Activated naive CD8-positive, alpha-beta T cell treated with anti-CD3 and anti-CD28 coated beads, Interleukin-2, amount 50 U/mL, for 16 hours (primary cell): Measurements from ENCODE around the gene SV2B.

Source experiments
- DNase-seq: peaks from one replicate; pipeline ENCODE4 v3.0.0-alpha.2; 2020; ENCODE audit warnings: low read depth, low spot score

Gene SV2B

DNA sequence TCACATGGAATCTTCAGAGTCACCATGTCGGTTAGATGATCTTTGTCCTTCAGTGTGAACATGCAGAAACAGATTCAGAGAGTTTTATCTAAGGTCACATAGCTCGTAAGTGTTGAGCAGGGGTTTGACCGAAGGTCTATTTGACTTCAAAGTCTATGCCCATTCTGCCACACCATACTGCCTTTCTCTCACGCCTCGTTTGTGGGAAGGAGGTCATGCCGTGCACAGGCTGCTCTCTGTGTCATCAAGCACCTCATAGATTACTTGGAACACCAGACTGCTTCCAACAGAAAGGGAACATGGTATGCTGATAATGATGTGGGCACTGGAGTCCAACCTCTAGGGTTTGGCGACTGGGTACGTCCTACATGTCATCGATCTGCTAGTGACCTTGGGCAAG is 128.8 kb downstream of the SV2B start:
- DNase-seq, result no peak

DNA sequence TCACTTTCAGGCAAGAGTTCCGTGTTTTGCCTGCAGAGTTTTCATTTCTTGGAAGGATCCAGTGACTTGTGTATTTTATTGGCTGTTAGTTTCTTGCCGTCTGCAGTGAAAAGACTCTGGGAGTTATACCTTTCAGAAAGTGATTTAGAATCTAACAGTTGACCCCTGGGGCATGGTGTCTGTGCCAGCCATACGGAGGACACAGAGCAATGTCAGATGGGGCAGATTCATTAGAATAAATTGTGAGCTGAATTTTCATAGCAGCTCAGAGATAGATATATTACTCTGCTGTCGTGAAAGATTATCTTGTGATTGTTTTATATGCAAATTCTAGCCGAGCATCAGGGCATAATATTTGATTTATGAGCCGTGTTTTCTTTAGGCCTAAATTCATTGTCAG is 131.6 kb downstream of the SV2B start:
- no peak for DNase-seq

DNA sequence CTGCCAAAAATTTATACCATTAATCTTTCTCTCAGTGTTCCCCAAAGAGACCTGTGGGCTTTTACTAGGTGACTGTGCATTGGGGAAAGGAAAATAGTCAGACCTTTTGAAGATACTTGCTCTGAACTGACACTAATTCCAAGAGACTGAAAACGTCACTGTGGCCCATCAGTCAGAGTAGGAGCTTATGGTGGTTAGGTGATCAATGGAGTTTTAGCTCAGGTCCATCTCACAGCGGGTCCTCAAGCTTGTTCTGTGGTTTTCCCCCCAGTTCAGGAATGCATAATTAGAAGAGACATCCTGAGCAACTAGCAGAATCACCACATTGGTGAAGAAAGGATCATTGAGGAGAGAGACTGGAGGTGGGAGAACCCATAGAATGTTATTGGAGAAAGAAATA is 134.7 kb downstream of the SV2B start:
- DNase-seq, result no peak

DNA sequence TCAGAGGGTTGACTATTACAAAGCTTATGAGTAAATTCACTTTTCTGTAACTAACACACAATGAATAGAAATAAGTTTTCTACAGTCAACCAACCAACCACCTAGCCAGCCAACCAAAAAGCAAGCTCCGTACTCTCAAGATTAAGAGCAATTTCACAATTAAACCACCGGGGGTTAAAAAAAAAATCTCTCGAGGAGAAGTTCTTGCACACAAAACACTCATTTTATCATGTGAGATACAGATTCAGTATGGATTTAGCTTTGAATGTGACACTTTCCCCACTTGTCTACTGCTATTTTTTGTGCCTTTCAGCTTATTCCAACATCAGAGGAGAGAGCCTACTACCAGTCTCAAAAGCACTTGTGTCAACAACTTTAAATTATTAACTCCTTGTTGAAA is 135.3 kb downstream of the SV2B start:
- no peak for DNase-seq

DNA sequence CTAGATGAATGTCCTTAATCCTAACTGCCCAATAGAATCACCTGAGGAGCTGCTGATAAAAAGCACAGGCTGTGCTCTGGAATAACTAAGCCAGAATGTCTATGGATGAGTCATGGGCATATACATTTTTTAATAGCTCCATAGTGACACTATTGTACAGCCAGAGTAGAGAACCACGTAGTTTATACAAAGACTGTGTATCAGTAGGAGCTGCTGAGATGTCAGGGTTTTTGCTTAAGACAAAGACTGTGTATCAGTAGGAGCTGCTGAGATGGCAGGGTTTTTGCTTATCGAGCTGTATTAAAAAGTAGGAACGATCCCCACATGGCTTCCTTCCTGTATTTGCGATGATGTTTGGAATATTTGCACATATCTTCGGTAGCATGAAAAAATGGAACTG is 137.4 kb downstream of the SV2B start:
- no peak for DNase-seq

DNA sequence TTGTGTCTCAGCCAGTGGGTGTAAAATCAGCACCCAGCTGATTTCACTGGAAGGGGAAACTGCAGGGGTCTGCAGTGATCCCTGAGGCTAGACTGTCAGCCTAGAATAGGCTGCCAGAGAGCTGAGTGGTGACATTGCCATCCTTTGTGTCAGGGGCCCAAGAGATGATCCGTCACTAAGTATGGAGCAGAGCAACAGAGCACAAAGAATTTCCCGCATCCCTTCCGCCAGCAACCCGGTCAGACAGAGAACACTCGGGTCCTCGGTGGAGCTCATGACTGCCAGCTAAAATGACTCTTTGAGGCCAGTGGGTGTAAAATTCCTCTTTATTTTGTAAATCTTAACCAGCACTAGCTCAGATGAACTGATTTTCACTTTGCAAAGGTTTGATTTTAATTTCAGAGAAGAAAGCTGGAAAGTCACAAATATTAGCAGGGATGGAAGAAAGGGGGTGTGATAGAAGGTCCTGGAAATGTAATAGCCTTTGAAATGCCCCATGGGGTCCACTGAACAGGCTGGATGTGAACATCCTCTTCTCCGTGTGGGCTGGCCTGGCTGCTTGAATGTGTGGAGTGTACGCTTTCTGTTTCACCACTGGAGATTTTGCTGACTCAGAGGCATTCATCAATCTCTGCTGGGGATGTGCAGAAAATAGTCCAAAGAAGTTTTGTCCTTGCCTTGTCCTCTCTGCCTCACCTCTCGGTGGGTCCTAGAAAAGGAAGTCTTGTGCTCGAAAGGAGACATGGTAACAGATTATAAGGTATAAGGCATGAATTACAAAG is 138.8 kb downstream of the SV2B start:
- DNase-seq, result no peak

DNA sequence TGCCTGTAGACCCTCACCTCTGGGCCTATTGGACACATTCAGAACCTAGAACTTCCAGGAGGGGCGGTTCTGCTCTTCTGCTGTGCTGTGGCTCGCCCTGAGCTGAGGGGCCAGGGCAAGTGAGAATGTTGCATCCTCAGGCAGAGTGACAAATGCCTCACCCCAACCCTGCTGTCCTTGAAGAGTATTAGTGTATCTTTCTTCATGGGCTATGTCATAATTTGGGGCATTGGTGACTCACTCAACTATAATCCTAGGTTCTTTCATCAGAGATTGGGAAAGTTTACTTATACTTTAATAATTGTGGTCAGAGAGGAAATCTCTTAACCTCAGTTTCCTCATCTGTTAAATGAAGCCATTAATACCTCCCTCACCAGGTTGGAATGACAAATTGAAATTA is 143.8 kb downstream of the SV2B start:
- no peak for DNase-seq

DNA sequence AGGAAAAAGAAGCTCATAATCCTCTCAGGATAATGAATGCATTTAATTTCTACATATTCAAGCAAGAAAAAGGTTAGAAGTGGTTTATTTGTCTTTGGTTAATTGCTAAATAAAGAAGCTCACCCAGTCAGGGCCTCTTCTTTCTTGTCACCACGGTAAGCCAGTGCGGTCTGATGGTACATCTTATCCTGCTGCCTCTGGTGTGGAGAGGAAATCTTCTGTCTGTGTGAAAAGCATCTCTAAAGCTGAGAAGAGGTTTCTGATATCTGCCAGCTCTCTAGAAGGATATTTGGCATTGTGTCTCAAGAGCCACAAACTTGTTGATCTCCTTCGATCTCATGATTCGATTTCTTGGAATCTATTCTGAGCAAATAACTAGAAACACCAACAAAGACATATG is 144.9 kb downstream of the SV2B start:
- DNase-seq, result no peak

DNA sequence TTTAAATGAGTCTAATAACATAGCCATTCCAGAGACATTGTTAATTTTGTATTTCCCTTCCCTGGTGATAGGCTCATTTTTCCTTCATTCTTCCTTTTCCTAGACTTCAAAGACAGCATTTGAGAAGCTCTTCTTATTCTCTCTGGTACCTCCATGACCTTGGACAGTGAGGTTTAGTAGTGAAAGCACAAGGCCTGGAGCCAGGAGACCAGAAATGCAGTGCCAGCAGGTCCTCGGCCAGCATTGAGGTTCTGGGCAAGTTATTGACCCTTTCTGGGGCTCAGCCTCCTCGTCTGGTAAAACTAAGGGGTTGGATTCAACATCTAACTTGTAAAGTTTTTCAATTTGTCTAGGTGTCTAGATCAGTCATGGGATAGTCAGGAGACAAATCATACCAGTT is 146.9 kb downstream of the SV2B start:
- no peak for DNase-seq

DNA sequence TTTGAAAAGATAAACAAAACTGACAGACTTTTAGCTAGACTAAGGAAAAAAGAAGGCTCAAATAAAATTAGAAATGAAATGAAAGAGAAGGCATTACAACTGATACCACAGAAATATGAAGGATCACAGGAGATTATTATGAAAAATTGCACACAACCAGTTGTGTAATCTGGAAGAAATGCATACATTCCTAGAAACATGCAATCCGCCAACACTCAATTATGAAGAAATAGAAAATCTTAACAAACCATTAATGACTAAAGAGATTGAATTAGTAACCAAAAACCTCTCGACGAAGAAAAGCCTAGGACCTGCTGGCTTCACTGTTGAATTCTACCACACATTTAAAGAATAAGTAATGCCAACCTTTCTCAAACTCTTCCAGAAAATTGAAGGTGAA is 149.5 kb downstream of the SV2B start:
- DNase-seq, result no peak

DNA sequence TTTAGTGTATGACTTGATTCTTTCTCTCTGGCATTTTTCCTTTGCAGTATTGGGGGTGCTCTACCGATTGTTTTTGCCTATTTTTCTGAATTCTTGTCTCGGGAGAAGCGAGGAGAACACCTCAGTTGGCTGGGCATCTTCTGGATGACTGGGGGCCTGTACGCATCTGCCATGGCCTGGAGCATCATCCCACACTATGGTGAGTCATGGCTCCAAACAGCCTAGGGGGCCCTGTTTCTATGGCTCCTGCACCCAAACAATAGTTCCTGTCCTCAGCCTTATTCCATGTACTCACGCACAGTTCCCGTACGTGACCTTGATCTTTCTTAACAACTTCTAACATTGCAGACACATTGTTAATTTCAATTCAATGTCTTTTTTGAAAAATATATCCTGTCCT is 152.3 kb downstream of the SV2B start:
- DNase-seq, result no peak

DNA sequence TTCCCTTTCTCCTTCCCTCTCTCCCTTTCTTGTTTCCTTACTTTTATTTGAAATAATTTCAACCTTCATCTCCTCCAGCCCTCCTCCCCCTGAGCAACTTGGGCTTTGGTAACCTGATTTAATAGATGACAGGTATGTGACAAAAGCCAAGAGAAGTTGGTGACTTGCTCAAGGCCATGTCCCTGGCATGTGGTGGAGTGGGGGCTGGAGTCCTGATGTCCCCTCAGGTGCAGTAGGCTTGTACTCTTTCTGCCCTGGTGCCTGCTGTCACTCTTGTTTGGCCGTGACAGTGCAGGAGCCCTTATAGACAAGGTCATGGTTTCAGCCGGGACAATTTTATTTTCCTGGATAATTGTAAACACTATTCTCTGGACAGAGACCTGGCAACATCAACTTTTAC is 152.7 kb downstream of the SV2B start:
- DNase-seq, result no peak

DNA sequence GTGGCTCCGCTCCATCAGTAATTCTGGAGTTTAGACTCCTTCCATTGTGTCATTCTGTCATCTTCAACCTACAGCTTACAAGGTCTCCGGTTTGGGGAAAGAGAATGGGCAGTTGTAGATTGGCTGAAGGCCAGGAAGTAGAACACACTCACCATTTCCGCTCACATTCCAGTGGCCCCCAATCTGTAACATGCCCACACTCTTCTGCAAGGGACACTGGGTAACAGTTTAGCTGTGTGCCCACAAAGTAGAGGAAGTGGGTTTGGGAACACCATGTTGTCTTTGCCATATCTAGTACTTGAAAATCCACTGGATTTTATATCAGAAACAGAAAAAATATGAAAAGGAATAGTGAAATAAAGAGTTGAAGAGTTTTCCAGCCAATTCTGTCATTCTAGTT is 153.5 kb downstream of the SV2B start:
- DNase-seq, result no peak

DNA sequence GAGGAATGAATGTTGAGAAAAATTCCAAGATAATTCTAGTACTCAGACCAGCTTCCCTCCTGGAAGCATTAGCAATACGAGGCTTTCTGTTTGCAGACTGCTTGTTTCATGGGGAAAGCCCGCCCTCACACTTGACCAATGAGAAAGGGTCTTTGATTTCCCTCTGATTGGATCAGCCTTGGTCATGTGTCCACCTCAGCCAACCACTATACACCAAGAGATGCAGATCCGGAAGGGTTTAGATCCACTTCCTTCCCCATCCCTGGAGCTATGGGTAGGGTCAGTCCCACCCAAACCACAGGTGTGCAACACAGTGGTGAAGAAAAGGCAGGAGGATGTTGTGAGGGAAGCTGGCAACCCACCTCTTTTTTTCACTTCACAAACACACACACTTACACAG is 154.7 kb downstream of the SV2B start:
- DNase-seq, result no peak

DNA sequence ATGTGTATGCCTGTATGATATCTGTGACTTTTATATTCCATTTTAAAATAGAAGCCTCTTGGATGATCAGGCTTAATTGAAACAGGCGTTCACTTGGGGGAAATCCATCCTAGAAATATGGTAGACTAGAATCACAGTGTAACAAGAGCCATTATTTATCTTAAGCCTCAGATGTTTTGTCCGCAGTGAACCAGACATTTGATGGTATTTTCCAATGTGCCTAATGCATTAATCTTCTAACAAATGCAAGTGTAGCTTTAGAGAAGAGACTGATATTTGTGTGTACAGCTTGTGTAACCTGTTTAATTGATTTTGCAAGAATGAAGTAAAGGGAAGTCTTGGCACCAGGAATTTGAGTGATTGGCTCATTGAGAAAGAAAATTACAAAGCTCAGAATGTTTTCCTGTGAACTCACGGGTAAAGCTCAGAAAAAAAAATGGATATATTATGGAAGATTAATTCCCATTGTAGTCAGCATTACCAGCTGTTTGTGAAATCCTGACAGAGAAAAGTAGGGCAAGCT is 155.7 kb downstream of the SV2B start:
- no peak for DNase-seq

DNA sequence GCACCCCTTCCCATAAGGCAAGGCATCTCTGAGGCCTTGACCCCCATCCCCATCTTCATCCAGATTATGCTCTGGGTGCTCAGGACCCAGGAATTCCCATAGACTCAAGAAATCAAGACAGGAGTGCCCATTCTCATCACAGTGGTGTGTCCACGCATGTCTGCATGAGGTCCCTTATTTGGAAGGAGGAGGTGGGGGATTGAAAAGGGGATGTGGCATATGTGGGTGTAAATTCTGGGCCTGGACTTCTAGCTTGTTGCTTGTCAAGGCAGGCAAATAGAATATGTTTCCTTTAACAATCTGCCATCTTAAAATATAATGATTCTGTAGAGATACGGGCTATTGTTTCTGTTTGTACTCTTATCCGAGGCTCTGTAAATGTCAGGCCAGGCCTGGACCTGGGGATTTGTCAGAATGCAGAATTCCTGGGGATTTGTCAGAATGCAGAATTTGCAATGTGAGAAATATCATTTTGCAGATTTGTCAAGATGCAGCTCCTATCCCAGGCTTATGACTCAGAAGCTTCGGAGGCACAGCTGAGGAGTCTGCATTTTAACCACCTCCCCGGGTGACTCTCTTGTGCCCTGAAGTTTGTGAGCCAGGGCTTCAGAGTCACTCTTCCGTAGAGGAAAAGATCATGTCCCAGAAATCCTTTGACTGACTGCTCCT is 157.8 kb downstream of the SV2B start:
- no peak for DNase-seq

DNA sequence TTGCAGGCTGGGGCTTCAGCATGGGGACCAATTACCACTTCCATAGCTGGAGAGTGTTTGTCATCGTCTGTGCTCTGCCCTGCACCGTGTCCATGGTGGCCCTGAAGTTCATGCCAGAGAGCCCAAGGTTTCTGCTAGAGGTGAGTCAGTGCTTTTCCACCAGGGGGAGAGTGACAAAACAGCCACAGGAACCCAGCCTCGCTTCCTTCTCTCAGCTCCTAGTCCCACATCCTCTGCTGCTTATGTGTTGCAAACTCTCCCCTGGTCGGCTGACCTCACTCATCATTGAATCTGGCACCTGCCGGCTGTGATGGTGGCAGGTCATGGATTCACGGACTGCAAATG is 158.3 kb downstream of the SV2B start:
- DNase-seq, result no peak

DNA sequence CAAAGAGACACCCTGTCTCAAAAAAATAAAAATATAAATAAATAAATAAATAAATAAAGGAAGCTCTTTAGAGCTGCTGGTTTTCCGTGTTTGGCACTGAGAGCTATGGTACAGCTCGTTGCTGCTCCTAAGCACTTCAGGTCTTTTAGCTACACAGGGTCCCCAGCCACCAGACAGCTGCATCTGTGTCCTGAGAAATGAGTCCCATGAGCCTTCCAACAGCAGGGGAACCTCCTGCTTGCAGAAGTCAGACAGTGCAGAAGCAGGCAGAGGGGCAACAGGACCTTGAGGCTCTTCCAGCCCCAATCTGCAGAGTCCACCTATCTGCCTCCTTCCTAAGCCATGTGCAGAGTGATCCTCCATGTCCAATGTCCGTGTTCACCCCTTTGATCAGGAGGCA is 159.0 kb downstream of the SV2B start:
- no peak for DNase-seq

DNA sequence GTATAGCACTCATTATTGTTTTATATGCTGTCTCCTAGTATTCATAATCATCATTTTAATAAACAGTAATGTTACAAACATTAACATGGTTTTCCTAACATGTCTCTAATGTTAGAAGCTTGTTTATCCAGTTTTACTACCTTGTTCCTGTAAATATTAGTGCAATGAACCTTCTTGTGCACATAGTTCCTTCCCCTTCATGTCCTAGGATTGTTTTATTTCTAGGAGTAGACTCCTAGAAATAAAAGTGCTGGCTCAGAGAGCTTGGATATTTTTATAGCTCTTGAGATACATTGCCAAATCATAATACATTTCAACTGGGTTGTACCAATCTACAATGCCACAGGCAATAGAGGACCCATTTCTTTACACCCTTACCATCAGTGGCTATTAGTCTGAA is 161.3 kb downstream of the SV2B start:
- DNase-seq, result no peak

DNA sequence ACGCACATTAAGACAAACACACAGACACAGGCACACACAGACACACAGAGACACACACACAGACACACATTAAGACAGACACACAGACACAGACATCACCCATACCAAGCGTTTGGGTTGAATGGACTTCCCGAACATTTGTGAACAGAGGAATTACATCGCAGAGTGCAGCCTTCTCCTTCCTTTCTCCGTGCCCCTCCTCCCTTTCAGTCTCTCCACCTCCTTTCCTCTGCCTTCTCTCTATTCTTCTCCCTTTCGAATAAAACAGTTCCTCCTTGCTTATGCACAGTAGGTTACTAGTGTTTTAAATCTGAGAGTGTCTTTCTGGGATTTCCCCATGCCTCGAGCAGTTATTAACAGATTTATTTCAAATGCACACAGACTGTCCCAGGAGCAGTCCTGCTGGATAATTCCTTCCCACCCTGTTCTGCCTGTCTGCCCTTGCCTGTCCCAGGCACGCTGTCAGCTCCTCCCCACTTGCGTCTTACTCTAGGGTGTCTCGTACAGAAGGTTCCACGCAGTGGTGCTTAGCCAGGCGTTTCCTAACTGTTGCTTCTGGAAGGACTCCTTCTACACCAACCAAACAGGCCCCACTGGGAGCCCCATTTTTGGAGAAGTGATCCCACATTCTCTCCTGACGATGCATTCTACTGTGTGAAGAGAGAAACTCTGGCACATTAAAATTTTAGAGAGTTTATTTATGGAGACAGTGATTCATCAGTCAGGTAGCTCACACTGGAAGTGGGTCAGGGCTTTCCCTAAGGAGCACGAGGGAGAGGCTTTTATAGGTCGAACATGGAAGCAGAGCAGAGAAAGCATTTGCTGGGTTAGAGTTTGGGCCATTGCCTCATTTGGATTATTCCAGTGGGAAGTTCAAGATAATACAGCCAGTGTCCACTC is 163.8 kb downstream of the SV2B start:
- DNase-seq, result no peak

DNA sequence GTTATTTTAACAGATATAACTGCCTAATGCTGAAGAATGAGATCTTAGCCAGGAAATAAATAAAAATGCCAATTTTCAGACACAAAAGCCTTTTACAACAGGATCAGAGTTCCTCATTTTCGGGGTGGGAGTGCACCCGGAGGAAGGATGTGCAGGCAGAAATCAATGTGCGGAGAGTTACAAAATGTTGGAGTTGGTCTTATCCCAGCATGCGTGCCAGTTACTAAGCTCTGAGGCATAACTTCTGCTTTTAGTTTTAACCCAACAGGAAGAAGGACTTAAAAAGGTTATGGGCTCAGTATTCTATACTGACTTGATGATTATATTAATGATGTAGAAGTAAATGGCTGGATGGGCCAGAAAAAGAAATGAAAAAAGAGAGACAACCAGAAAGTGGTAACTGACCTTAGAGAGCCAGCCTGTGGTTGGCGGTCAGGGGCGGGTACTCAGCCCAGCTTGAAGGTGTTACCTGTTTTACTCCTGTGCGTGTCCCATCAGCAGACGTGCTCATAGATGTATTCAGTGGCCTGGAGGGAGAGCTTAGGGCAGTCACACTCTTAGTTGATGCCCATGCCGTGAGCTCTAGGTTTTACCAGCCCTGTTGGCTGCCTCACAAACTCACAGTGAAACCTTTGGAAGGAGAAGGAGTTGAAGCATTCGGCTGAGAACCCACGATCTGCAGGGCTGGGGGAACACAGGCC is 164.7 kb downstream of the SV2B start:
- DNase-seq, result no peak

DNA sequence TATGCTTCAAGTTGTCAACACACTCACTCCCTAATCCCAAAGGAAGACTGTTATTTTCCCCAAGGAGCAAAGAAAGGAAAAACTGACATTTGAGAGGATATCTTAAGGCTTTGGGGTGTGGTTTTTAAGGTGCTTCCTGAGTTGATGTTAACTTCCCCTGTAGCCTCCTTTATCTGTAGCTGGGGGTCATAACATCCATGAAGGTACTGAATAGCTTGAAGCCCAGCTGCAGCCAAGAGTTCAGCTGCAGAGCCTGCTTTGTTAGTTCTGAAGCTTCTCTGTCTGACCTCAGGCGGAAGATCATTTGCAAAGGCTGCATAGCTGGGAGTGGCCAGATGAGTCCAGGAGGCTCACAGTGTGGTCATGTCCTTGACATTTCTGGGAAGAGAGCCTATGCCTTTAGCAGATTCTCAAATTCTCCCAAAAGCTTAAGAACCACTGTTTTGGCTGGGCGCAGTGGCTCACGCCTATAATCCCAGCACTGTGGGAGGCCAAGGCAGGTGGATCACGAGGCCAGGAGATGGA is 165.4 kb downstream of the SV2B start:
- no peak for DNase-seq
